Endothelial cell of umbilical vein (primary cell): ENCODE results near the gene NDRG2. TPM values are rescaled to one million over a fixed set of nuclear protein-coding genes. Genes with fewer than 3 reads are reported as not detected.

Experiments
- BruUV-seq: library from RNA; stranded (reverse); fragments of 400-500 nt; replicated peaks from 2 replicates; lab custom pipeline; 2021; lab: Mats Ljungman, UMichigan
- CTCF ChIA-PET: fragments of 300-600, 350-600 bp; sonication (Branson Sonifier 250); formaldehyde crosslinking; loops from one replicate; lab custom pipeline; 2021; ENCODE audit warnings: antibody characterized with exemption, inconsistent platforms; lab: Charles Lee
- POLR2A ChIA-PET: fragments of 300-600, 350-600 bp; sonication (Branson Sonifier 250); formaldehyde crosslinking; loops from one replicate; lab custom pipeline; 2021; ENCODE audit warnings: antibody characterized with exemption, inconsistent platforms; lab: Charles Lee
- DNase-seq: peaks from one replicate; pipeline ENCODE4 v3.0.0-alpha.2; 2011; ENCODE audit warnings: low read depth, low spot score
- FAIRE-seq: peaks from 2 replicates; lab custom pipeline; 2011; peaks lifted over from hg19 to GRCh38; lab: Jason Lieb, UNC
- H2AFZ ChIP-seq: 2 replicates; pipeline ENCODE4 v1.6.0; 2012; ENCODE audit warnings: low read depth, low read length, control low read depth, inconsistent platforms
- H3K27ac ChIP-seq: 2 replicates; pipeline ENCODE4 v1.5.1; 2011; ENCODE audit warnings: low read depth, mild to moderate bottlenecking, control low read depth, low read length, moderate library complexity; ENCODE audit not compliant: insufficient read depth
- H3K27me3 ChIP-seq, 2 experiments: 2 replicates each; pipeline versions ENCODE4 v1.6.0 to v1.6.1; 2011; ENCODE audit warnings: low read length in 2 of 2, mixed read lengths in 1 of 2; ENCODE audit not compliant: control insufficient read depth in 2 of 2, insufficient read depth in 2 of 2
- H3K36me3 ChIP-seq, 2 experiments: 2 replicates in 1 of 2; 3 replicates in 1 of 2; pipeline ENCODE4 v1.5.1; 2011; ENCODE audit warnings: low read length in 2 of 2, mild to moderate bottlenecking in 1 of 2, moderate library complexity in 1 of 2; ENCODE audit not compliant: control insufficient read depth in 2 of 2, insufficient read depth in 2 of 2; ENCODE audit errors: extremely low read depth in 1 of 2
- H3K4me1 ChIP-seq: 3 replicates; pipeline ENCODE4 v1.5.1; 2011; ENCODE audit warnings: mild to moderate bottlenecking, low read length; ENCODE audit not compliant: control insufficient read depth, insufficient read depth; ENCODE audit errors: extremely low read depth
- H3K4me2 ChIP-seq: 2 replicates; pipeline ENCODE4 v1.6.1; 2011; ENCODE audit warnings: low read length, control low read depth, mixed read lengths; ENCODE audit not compliant: insufficient read depth
- H3K4me3 ChIP-seq, 3 experiments: fragments of 200-600 bp in 1 of 3; sonication (generic), shearing (Covaris generic) in 1 of 3; replicated peaks in 1 of 3; 2 replicates each; pipeline ENCODE4 v1.5.1; 2011 to 2016; ENCODE audit warnings: control low read depth in 3 of 3, low read length in 3 of 3, mild to moderate bottlenecking in 2 of 3, inconsistent platforms in 1 of 3, low read depth in 1 of 3, moderate library complexity in 1 of 3; ENCODE audit not compliant: insufficient read depth in 1 of 3
- H3K79me2 ChIP-seq: 2 replicates; pipeline ENCODE4 v1.6.0; 2012; ENCODE audit warnings: low read length, inconsistent platforms; ENCODE audit not compliant: control insufficient read depth, insufficient read depth
- H3K9ac ChIP-seq: replicated peaks from 2 replicates; pipeline ENCODE3; 2011; ENCODE audit warnings: low read length, control low read depth; ENCODE audit not compliant: insufficient read depth; ENCODE audit errors: extremely low read depth
- H3K9me1 ChIP-seq: replicated peaks from 3 replicates; pipeline ENCODE4 v1.6.0; 2011; ENCODE audit warnings: mild to moderate bottlenecking, low read length; ENCODE audit not compliant: control insufficient read depth, insufficient read depth; ENCODE audit errors: extremely low read depth
- H3K9me3 ChIP-seq: replicated peaks from 2 replicates; pipeline ENCODE4 v1.5.1; 2012; ENCODE audit warnings: low read length, inconsistent platforms; ENCODE audit not compliant: control insufficient read depth, insufficient read depth
- H4K20me1 ChIP-seq: replicated peaks from 2 replicates; pipeline ENCODE3; 2011; ENCODE audit warnings: mild to moderate bottlenecking, low read length; ENCODE audit not compliant: control insufficient read depth, insufficient read depth; ENCODE audit errors: extremely low read depth
- CTCF ChIP-seq, 2 donors: IDR thresholded peaks; 1 replicate in 1 of 2; 2 replicates in 1 of 2; pipeline ENCODE4 v1.5.1; 2011; ENCODE audit warnings: low read length in 2 of 2, mild to moderate bottlenecking in 2 of 2, moderate library complexity in 2 of 2, control low read depth in 1 of 2, inconsistent platforms in 1 of 2, low read depth in 1 of 2; ENCODE audit not compliant: insufficient read depth in 1 of 2; ENCODE audit errors: extremely low read depth in 1 of 2
- GATA2 ChIP-seq: IDR thresholded peaks from 2 replicates; pipeline ENCODE4 v1.7.0; 2011; ENCODE audit warnings: low read depth, mild to moderate bottlenecking, moderate library complexity, mixed read lengths, low read length; ENCODE audit not compliant: insufficient read length, insufficient read depth
- JUN ChIP-seq: IDR thresholded peaks from 2 replicates; pipeline ENCODE4 v1.6.1; 2011; ENCODE audit warnings: borderline replicate concordance, low read depth; ENCODE audit not compliant: insufficient read length, insufficient read depth
- MAX ChIP-seq: IDR thresholded peaks from 2 replicates; pipeline ENCODE4 v1.6.1; 2011; ENCODE audit not compliant: insufficient read depth, insufficient read length
- MYC ChIP-seq: IDR thresholded peaks from one replicate; pipeline ENCODE4 v1.6.1; 2011; ENCODE audit warnings: mild to moderate bottlenecking, low read depth, low read length
- POLR2A ChIP-seq: IDR thresholded peaks from 2 replicates; pipeline ENCODE4 v1.6.1; 2012; ENCODE audit warnings: low read depth, mild to moderate bottlenecking, control low read depth, low read length
- POLR2AphosphoS5 ChIP-seq: IDR thresholded peaks from 2 replicates; pipeline ENCODE4 v1.6.1; 2012; ENCODE audit warnings: low read depth, mild to moderate bottlenecking, control low read depth, low read length, moderate library complexity; ENCODE audit not compliant: insufficient read depth
- dilution Hi-C: fragments of 300-500 bp; cut with MboI; formaldehyde crosslinking; loops from one replicate; pipeline ENCODE4 v1.15.0; 2019; ENCODE audit warnings: low sequenced_read_pairs; ENCODE audit not compliant: extremely low pct_ligation_motif_present
- intact Hi-C: fragments of 100-400 bp; cut with micrococcal nuclease; formaldehyde crosslinking; loops from one replicate; pipeline ENCODE4 v1.10.0; 2022
- polyA plus RNA-seq, 4 experiments: library from polyadenylated mRNA; depleted of rRNA in 3 of 4; stranded (reverse) in 3 of 4; unstranded in 1 of 4; fragments of >200 nt; gene quantifications; 2 replicates each; pipeline versions ENCODE4 v1.2.1 to v1.2.3, GENCODE V29; 2011 to 2012; ENCODE audit warnings: missing spikeins in 1 of 4
- total RNA-seq: library from RNA; stranded (reverse); gene quantifications from 2 replicates; pipeline ENCODE4 v1.2.3, GENCODE V29; 2021

Gene NDRG2
- total and polyA plus RNA-seq, 2 donors (not counting 3 experiments of a cell fraction or from before 2014, with no cell fraction given): 0.54 TPM; not detected in 1

DNA sequence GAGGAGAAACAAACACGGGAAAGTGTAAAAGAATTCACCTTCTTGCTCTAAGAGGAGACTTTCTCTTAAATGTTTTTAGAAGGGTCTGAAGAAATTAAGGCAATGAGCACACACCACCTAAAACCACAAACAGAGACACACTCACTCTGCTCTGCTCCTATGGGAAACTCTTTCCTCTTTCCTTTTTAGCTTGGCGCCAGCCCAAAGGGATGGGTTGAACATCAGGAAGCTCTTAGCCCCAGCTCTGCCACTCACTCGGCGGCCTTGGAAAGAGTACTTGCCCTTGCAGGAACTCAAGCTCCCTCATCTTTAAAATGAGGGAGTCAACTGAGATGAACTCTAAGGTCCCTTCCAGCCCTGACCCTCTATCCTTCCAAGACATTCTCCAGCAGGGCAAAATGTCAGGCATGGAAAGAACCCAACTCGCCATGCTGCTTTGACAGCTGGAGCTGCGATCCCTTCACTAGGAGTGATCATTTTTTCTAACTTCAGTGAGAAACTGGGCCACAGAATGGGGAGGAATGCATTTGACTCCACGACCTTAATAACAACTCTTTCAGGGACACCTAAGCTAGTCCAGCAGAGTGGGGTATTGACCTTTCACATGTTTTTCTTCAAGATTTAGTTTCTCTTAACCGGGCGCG lies 31.8 kb upstream of the NDRG2 start:
- POLR2A ChIA-PET: no interaction called here
- no peaks in the 10 kb centered on the region for H3K9me1 ChIP-seq
- TF ChIP-seq JUN (no peak), POLR2A (no peak), GATA2 (no peak), MYC (no peak), MAX (no peak)
- no peaks in the 10 kb centered on the region for H3K36me3 ChIP-seq
- H3K4me2 ChIP-seq: no peak overlapping the region
- CTCF ChIA-PET: interaction anchor here (0.8 to 1.6 kb wide), 3 partner anchors 12 to 42 kb away, joined by 3 to 6 read pairs (median 3); no protein-coding TSS in a partner anchor
- H3K27me3 ChIP-seq: peaks cover 12 to 19% of the 10 kb centered on the region in 2 experiments
- no peaks in the 10 kb centered on the region for H4K20me1 ChIP-seq
- H3K79me2 ChIP-seq: no peaks in the 10 kb centered on the region
- dilution Hi-C loops: no loop called here
- no TSS peak for BruUV-seq
- intact Hi-C loops: no loop called here
- H3K4me1 ChIP-seq: no peaks in the 10 kb centered on the region
- H3K27ac ChIP-seq: no peak overlapping the region
- no peak overlapping the region for H2AFZ ChIP-seq
- DNase-seq (no peak), FAIRE-seq (no peak)
- no peaks in the 10 kb centered on the region for H3K9me3 ChIP-seq
- no peak overlapping the region for H3K4me3 ChIP-seq
- no peak overlapping the region for H3K9ac ChIP-seq

DNA sequence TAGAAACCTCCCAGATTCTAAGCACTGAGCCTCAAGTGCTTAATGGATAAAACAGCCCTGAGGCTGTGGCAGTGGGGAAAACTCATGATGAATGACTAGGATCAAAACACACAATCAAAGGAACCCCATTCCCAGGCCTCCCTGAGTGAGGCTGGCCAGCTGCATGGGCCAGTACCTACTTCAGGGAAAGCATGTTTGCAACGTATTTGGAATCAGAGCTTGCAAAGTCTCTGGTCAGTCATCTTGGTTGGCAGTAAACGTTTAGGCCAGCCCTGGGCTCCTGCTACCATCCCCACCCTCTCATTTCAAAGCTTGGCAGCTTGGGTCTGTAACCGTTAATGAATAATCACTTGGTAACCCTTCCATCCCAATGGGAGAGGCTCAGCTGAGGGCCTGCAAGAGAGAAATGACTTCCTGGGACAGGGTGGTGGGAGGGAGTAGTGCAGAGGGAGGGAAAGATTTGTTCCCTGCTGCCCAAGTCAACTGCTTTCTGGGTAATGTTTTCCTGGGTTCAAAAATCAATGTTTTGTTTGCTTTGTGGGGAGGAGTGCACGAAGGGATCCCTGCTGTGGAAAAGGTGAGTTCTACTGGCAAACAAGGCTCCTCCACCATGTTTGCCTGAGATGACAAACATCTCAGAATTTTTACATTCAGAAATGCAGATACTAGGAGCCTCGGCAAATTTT lies 30.7 kb upstream of the NDRG2 start:
- Histone ChIP-seq H3K79me2 (no peaks in the 10 kb centered on the region), H3K9me3 (no peaks in the 10 kb centered on the region), H3K4me1 (no peaks in the 10 kb centered on the region), H4K20me1 (no peaks in the 10 kb centered on the region), H2AFZ (no peak overlapping the region), H3K4me3 (no peak overlapping the region), H3K27me3 (peaks cover 13 to 17% of the 10 kb centered on the region in 2 experiments), H3K36me3 (no peaks in the 10 kb centered on the region), H3K27ac (no peak overlapping the region), H3K9ac (no peak overlapping the region), H3K9me1 (no peaks in the 10 kb centered on the region), H3K4me2 (no peak overlapping the region)
- TF ChIP-seq POLR2A (no peak), GATA2 (no peak), MAX (no peak), CTCF (IDR thresholded peaks at IDR 0.05; ENCODE audit: extremely low read depth in 1 of 2, insufficient read depth in 1 of 2, low read depth in 1 of 2, low read length in 2 of 2) (no peak), JUN (no peak), MYC (no peak), POLR2AphosphoS5 (no peak)
- no TSS peak for BruUV-seq
- dilution Hi-C loops: no loop called here
- no peak for FAIRE-seq
- ChIA-PET POLR2A (no interaction called here), CTCF (interaction anchor here (1.2 kb wide), 1 partner anchor 41 kb away, joined by 3 read pairs; no protein-coding TSS in a partner anchor)
- no peak for DNase-seq
- intact Hi-C loops: no loop called here
